Stimulated activated CD8-positive, alpha-beta memory T cell treated with anti-CD3 and anti-CD28 coated beads, Interleukin-15, amount 100 ng/mL, for 1 hour (primary cell): ENCODE measurements around the gene TNPO2.

Experiments used
- DNase-seq: peaks from one replicate; pipeline ENCODE4 v3.0.0-alpha.2; 2020; ENCODE audit warnings: low read depth

The TNPO2 gene

DNA sequence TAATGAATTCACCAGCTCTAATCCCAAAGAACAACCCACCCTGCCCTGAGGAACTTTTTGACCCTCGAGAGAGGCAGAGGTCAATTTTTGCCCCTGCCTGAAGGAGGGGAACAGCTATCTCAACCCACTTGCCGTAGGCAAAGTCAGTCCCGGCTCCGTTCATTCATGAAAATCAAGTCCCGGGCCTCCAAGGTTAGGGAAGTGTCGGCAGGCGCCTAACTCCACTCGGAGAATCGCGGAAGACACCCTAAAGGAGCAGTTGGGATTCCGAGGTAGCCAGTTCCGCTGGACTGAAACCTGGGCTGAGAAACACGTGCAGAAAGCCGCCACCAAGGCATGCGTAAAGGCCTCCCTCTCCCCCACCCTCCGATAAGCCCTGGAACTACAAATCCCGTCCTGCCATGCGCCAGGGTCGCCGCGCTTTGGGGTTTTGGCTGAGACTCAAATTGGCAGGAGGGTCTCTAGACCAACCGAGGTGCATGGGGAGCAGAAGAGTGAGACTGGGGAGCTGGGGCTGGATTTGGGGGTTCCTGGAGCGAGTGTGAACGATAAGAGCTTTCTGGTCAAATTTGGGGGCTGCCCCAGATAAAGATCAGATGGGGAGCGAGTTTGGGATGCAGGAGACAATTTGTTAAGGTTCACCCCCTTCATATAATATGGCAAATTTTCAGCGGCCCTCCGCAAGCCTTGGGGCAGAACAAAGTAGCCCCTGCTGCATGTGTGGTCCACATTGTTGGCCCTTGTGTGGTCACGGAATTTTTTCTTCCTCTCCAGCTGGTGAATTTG, at the start of gene TNPO2:
TNPO2 (minus strand) TSS at position 292 of the 786 bp plus-strand sequence. CDS start 2,955 bp downstream, outside the sequence.
- DNase-seq: peak; percentile 50

DNA sequence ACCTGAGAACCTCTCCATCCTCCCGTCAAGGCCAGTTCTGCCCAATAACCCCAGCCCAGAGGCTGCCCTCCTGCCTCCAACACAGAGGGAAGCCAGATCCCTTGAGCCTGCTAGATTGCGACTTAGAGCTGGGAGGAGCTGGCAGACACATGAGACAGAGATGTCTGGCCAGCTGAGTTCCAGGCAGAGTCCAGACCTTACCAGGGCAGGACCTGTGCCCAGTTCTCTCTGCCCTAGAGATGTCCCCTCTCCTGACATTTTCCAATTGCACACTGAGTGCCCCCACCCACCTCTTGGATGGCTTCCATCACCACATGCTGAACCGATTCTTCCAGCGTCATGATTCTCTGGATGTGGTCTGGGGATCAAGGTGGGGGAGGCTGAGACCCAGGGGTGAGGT, 48.6 kb upstream of the TNPO2 start:
- no peak for DNase-seq

GRCh38 chr19:12770922-12771321, 47.2 kb upstream of the TNPO2 start:
- DNase-seq: no peak

- no peak for DNase-seq
Observed at GRCh38 chr19:12769689-12770088, 46.0 kb upstream of the TNPO2 start.

- DNase-seq: no peak
Observed at GRCh38 chr19:12767666-12768065, 43.9 kb upstream of the TNPO2 start.

DNA sequence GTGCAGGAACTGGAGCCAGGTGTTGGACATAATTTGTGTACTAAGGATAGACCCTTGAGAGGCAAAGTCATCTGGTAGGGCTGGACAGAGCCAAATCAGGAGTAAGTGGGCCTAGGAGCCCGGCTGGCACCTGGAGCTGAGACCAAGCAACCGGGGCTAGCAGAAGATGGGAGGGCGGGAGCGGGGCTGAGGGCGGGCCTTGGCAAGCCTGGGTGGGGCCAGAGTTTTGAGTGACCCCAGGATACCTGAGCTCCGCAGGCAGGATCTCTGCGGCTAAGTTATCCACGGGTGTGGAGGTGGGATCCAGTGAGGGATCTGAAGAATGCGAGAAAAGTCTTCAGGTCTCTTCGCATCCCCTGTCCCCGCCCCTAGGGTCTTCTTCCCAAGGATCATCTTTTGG, 43.4 kb upstream of the TNPO2 start:
- no peak for DNase-seq

GRCh38 chr19:12766051-12766521, 42.4 kb upstream of the TNPO2 start:
- DNase-seq: peak; percentile 57

- no peak for DNase-seq
Observed at GRCh38 chr19:12764698-12765097, 41.0 kb upstream of the TNPO2 start.

DNA sequence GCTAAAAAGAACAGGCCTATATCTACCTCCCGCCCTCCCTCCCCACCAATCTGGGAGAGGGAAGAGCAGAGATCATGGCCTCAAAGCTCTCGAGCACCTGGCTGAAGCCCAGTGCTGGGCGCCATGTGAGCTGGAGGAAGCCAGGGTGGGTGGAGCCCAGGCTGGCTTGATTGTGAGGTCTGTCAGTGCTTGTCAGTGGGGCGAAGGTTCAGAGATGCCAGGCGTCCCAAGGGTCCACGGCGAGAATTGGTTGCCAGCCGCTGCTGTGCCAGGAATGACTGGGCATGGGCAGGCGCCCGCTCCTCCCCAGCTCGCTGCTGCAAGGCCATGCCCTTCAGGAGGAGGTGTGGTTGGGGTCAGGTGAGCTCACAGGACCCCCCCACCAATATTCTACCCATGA, 39.4 kb upstream of the TNPO2 start:
- no peak for DNase-seq

DNA sequence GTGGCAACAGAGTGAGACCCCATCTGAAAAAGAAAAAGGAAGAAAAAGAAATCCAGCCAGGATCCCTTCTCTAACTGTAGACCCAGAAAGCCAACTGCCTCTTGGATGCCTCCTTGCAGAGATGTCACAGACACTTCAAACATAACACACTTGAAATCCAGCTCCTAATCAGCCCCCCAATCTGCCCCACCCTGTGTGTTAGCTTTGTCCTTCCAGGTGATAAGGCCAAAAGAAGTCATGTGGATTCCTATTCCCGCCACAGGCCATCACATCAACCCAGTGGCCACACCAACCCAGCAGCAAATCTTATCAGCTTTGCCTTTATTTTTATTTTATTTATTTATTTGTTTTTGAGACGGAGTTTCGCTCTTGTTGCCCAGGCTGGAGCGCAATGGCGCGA, 36.0 kb upstream of the TNPO2 start:
- no peak for DNase-seq

DNA sequence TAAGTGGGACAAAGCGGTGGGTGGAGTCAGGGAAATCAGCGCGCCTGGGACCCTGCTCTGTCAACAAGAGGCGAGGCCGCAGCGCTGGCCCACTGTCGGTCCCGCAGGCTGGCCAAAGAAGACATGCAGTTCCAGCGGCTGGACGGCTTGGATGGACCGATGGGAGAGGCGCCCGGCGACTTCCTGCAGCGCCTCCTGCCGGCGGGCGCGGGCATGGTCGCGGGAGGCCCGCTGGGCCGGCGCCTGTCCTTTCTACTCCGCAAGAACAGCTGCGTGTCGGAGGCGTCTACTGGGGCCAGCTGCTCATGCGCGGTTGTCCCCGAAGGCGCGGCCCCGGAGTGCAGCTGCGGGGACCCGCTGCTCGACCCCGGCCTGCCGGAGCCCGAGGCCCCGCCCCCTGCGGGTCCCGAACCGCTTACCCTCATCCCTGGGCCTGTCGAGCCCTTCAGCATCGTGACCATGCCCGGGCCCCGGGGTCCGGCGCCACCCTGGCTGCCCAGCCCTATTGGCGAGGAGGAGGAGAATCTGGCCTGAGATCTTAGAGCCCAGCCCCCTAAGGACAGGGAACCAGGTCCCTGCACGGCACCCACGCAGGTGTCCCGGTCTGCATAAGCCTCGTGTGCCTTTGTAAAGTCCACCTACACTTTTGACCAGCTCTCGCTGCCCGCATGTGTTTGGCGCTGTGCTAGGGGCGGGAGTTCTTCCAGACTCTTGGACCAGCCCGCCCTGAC, 34.0 kb upstream of the TNPO2 start:
- DNase-seq: peak; percentile 19

GRCh38 chr19:12756150-12756883, 32.6 kb upstream of the TNPO2 start:
- DNase-seq: no peak

DNA sequence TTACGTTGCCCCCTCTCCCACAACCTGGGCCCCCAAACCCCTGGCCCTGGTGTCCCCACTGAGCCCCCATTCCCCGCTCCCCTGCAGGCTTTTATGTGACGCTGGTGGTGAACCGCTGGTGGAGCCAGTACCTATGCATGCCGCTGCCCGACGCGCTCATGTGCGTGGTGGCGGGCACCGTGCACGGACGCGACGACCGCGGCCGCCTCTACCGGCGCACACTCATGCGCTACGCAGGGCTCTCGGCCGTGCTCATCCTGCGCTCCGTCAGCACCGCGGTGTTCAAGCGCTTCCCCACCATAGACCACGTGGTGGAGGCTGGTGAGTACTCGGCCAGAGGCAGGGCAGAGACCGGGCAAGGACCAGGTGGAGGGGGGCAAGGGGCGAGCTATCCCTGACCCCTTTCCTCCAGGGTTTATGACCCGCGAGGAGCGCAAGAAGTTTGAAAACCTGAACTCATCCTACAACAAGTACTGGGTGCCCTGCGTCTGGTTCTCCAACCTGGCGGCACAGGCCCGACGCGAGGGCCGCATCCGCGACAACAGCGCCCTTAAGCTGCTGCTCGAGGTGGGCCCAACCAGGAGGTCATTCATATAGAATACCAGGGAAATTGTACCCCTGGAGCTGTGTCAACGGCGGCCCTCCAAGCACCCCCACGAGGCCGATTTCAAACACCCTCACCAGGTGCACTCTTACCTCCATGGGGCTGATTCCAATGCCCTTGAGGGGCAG, 30.9 kb upstream of the TNPO2 start:
- no peak for DNase-seq

- DNase-seq: no peak
Observed at GRCh38 chr19:12752056-12752781, 28.5 kb upstream of the TNPO2 start.

GRCh38 chr19:12751635-12752034, 27.9 kb upstream of the TNPO2 start, which contains the start of gene BEST2:
BEST2 (plus strand) TSS chr19:12751791; CDS start chr19:12752593, 802 bp downstream.
- DNase-seq: no peak

- no peak for DNase-seq
Observed at GRCh38 chr19:12750851-12751250, 27.1 kb upstream of the TNPO2 start.

GRCh38 chr19:12749938-12750521, 26.3 kb upstream of the TNPO2 start:
- DNase-seq: no peak

- no peak for DNase-seq
Observed at GRCh38 chr19:12748489-12748888, 24.8 kb upstream of the TNPO2 start.

DNA sequence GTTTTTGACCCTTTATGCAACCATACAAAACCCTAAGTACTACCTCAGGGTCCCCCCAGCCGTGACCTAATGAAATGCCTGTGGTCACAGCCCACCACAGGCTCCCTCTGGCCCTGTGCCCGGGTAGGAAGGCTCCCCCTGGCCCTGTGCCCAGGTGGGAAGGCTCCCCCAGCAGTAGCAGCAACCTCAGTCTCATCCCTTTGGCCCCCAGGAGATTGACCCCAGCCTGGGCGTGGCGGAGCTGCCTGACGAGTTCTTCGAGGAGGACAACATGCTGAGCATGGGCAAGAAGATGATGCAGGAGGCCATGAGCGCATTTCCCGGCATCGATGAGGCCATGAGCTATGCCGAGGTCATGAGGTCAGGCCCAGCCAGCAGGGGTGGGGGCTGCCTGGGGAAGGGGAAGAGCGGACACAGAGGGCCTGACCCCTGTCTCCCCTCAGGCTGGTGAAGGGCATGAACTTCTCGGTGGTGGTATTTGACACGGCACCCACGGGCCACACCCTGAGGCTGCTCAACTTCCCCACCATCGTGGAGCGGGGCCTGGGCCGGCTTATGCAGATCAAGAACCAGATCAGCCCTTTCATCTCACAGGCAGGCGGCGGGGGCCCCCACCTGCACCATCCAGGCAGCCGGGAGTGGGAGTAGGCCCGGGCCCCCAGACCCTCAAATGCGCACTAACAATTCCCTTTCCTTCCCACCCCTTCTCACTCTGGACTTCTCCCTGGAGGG, 21.6 kb upstream of the TNPO2 start:
- no peak for DNase-seq

DNA sequence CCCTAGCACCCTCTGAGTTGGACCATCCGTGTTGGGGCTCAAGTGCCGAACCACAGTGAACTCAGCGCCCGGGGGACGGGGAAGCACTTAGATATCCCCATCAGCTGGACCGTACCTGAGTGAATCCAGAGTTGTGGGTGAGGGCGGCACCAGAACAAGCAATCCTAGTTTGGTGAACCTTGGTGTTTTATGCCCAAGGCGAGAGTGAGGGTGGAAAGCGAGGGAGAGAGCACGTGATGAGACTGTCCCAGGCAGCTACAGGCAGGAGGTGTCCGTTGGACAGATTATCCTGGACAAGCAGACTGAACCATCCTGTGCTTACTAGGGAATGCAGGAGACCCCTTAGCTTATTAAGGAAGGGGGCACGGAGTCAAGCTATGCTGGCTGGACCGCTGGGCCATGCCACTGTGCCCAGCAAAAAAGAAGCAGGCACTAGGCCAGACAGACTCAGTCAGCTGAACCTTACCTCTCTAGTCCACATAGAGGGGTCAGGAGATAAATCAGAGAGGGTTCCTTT, 14.2 kb upstream of the TNPO2 start:
- DNase-seq: no peak
